Left cardiac atrium (tissue), 4 donors: Measurements from ENCODE around the gene OR2F1. TPM values are rescaled to one million over a fixed set of nuclear protein-coding genes. Genes with fewer than 3 reads are reported as not detected.
"Not testable (repeated sequence)": the region's sequence is repeated elsewhere in the genome, so short reads cannot be mapped to it uniquely, and the experiment has no call there.

Experiments
- ATAC-seq, 2 donors: fragments of 200-7000 bp; cut with Tn5 transposase; one replicate each; pipeline ENCODE4 v1.9.1; 2020; ENCODE audit warnings: mild to moderate bottlenecking in 2 of 2, moderate library complexity in 2 of 2
- DNase-seq: peaks from one replicate; pipeline ENCODE4 v3.0.0-alpha.2; 2020
- intact Hi-C, 2 donors: fragments of 100-400 bp; cut with DNase I; formaldehyde crosslinking; loops; one replicate each; pipeline versions ENCODE4 v1.14.1 to v1.15.1; 2022 to 2023
- total RNA-seq, 2 donors: library from RNA; stranded (reverse); fragmentation: NEBNext Ultra II Directional; extraction: Animal tissue kit (Norgen Biotek cat#: 25700); gene quantifications; one replicate each; pipeline ENCODE4 v1.2.1, GENCODE V29; 2021
- donor health status: DM: no; HTN: yes; CAD: no.
- donor health status: DM: no; HTN: yes; CAD: no; lungs with severe emphysema.
- donor health status: DM: yes; HTN: yes; CAD: no.
- donor health status: Dilated cardiomyopathy.

The OR2F1 gene
- total RNA-seq, 2 donors from 2014 or later, result not detected

- ATAC-seq (no peak), DNase-seq (no peak)
- intact Hi-C loops, result no loop called here
These were observed 46.9 kb downstream of the OR2F1 start for GRCh38 chr7:144001543-144001942.

DNA sequence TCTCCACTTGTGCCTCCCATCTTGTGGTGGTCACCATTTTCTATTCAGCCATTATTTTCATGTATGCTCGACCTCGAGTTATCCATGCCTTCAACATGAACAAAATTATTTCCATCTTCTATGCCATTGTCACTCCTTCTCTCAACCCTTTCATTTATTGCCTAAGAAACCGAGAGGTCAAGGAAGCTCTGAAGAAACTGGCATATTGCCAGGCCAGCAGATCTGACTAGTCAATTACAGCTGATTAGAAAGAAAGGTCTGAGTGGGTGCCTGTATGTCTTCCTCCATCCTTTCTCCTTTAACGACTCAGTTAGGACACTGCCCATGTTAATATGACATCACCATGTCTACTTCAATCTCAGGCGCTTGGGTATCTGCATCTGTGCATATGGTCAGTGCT is 50.1 kb downstream of the OR2F1 start:
- ATAC-seq, result no peak
- intact Hi-C loops, result no loop called here
- no peak for DNase-seq

DNA sequence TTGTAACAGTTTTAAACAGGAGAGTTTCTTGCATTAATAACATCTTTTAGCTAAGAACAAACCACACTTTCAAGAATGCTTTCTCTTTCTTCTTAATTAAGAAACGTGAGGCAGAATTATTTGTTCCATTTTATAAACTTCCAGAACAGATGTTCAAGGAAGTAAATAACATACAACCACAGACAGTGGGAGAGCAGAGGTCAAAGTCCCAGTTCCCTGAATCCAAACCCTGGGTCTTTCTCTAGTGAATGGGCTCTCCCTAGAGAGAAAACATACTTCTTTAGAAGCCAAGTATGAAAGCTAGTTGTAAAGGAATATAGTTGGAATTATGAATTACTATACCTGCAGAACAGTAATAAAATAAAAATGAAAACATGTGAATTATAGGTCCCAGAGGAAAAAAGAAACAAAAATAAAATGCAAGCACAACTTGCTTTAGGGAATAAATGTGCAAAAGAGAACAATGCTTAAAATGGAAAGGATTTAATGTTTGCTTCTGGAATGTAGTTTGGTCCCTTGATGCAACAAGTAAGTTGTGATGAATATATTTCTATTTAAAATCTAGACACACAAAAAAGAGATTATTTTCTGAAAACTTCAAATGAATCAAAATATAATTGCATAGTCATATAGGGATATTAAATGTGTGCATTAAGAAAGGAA is 51.5 kb downstream of the OR2F1 start:
- ATAC-seq (no peak), DNase-seq (no peak)
- intact Hi-C loops, result no loop called here

DNA sequence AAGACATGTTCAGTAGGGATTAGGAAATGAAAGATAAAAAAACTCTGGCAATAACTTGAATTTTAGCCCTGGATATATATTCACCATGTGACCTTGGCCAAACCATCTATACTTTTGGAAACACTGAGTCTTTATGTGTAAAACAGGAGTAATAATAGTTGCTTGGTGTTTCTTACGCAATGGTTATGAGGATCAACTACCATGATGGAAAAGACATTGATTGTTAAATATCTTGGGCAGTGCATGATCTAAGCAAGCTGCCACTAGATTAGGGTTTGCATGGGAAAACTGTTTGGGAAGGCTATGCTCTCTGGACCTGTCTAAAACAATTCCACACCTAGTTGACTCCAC is 52.0 kb downstream of the OR2F1 start:
- intact Hi-C loops, result no loop called here
- no peak for ATAC-seq
- no peak for DNase-seq

- ATAC-seq (no peak), DNase-seq (no peak)
- intact Hi-C loops, result no loop called here
These were observed 54.7 kb downstream of the OR2F1 start for GRCh38 chr7:144009361-144009760.

GRCh38 chr7:144010061-144010460 is 55.4 kb downstream of the OR2F1 start:
- ATAC-seq, DNase-seq, intact Hi-C loops: not testable (repeated sequence)

DNA sequence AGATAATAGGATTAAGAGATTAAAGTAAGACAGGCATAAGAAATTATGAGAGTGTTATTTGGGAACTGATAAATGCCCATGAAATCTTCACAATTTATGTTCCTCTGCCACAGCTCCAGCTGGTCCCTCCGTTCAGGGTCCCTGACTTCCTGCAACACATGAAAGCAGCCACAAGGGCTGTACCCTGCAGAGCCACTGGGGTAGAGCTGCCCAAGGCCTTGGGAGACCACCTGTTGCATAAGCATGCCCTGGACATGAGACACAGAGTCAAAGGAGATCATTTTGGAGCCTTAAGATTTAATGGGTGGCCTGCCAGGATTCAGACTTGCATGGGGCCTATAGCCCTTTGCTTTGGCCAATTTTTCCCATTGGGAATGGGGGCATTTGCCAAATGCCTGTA is 56.2 kb downstream of the OR2F1 start:
- DNase-seq, intact Hi-C loops, ATAC-seq: not testable (repeated sequence)

DNA sequence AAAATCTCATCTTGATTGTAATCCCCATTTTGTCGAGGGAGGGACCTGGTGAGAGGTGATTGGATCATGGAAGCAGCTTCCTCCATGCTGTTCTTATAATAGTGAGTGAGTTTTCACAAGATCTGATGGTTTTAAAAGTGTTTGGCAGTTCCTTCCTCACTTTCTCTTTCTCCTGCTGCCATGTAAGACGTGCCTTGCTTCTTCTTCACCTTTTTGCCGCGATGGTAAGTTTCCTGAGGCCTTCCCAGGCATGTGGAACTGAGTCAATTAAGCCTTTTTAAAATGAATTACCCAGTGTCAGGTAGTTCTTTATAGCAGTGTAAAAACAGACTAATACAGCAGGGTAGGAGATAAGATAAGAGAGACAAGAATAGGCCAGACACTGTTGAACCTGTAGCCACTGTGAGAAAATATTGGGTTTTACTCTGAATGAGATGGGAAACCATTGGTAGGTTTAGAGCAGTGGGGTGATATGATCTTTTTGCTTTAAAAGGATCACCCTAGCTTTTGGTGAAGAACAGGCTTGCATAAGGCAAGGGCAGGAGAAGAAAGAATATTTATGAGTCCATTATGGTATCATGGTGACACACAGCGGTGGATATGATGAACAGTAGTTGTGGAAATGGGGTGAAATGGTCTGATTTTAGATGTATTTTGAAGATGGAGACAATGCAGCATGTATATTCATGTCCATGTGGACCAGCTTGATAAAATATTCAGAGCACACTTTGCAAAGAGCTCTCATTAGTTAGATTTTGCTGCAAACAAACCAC is 57.0 kb downstream of the OR2F1 start:
- intact Hi-C loops, result no loop called here
- DNase-seq, result no peak
- no peak for ATAC-seq

Other genes starting within 250 kb of the OR2F1 start
- gene CTAGE6, start 197.1 kb upstream of the OR2F1 start, total RNA-seq, result under 1 TPM; 0.12 to 0.21 TPM
- 10 to 100 TPM; 24.0 to 26.9 TPM for gene TCAF1, start 52.7 kb upstream of the OR2F1 start, total RNA-seq
- gene OR2F2, start 19.6 kb upstream of the OR2F1 start, total RNA-seq, result not detected
- not detected for gene OR6B1, start 45.5 kb downstream of the OR2F1 start, total RNA-seq
- gene OR2A5, start 94.1 kb downstream of the OR2F1 start, total RNA-seq, result not detected
- not detected for gene OR2A25, start 115.0 kb downstream of the OR2F1 start, total RNA-seq
- not detected for gene OR2A12, start 131.4 kb downstream of the OR2F1 start, total RNA-seq
- gene OR2A2, start 154.7 kb downstream of the OR2F1 start, total RNA-seq, result not detected
- not detected for gene OR2A14, start 168.3 kb downstream of the OR2F1 start, total RNA-seq
- 1 to 10 TPM in 1 of 2 donors, not detected in 1; 1.3 TPM for gene CTAGE4, start 228.6 kb downstream of the OR2F1 start, total RNA-seq
- 1 to 10 TPM; 1.8 to 2.3 TPM for gene ARHGEF35, start 241.0 kb downstream of the OR2F1 start, total RNA-seq